Tibial artery (tissue), 4 donors: ENCODE measurements around the gene CALML3.

Source experiments
- DNase-seq, 2 donors: peaks; one replicate each; pipeline ENCODE4 v3.0.0-alpha.2; 2019
- H3K27ac ChIP-seq, 2 donors: fragments of 200-600 bp; sonication (generic) in 1 of 2; 1 replicate in 1 of 2; 2 replicates in 1 of 2; pipeline ENCODE4 v1.5.1; 2018 to 2019; ENCODE audit warnings: mild to moderate bottlenecking in 1 of 2
- H3K27me3 ChIP-seq, 2 donors: fragments of 200-600 bp; sonication (generic) in 1 of 2; one replicate each; pipeline versions ENCODE4 v1.5.1 to v1.6.0; 2016 to 2019
- H3K36me3 ChIP-seq, 3 donors: fragments of 200-600 bp; sonication (generic) in 2 of 3; one replicate each; pipeline ENCODE4 v1.5.1; 2016 to 2019; ENCODE audit warnings: mild to moderate bottlenecking in 2 of 3
- H3K4me1 ChIP-seq, 4 donors: fragments of 200-600 bp; sonication (generic) in 2 of 4; 1 replicate in 3 of 4; 2 replicates in 1 of 4; pipeline ENCODE4 v1.5.1; 2016 to 2019
- H3K4me3 ChIP-seq, 2 donors: fragments of 200-600 bp; sonication (generic) in 1 of 2; 1 replicate in 1 of 2; 2 replicates in 1 of 2; pipeline ENCODE4 v1.5.1; 2018 to 2019; ENCODE audit warnings: mild to moderate bottlenecking in 2 of 2
- H3K9me3 ChIP-seq, 3 donors: fragments of 200-600 bp; sonication (generic) in 1 of 3; one replicate each; pipeline ENCODE4 v1.5.1; 2016 to 2019
- CTCF ChIP-seq, 2 experiments: fragments of 200-600 bp in 1 of 2; fragments of 450-650 bp in 1 of 2; IDR thresholded peaks; one replicate each; pipeline ENCODE4 v1.5.1; 2017 to 2019; ENCODE audit warnings: antibody characterized with exemption in 2 of 2, mild to moderate bottlenecking in 1 of 2, moderate library complexity in 1 of 2
- intact Hi-C: fragments of 100-400 bp; cut with DNase I; formaldehyde crosslinking; loops from one replicate; pipeline ENCODE4 v1.15.0; 2023; ENCODE audit warnings: low total_unique reads

CALML3 gene

GRCh38 chr10:5528989-5529701, 4.4 kb downstream of the CALML3 start:
- Histone ChIP-seq H3K27me3 (no peaks in the 10 kb centered on the region), H3K4me3 (no peak overlapping the region), H3K36me3 (no peaks in the 10 kb centered on the region), H3K9me3 (no peaks in the 10 kb centered on the region), H3K4me1 (peaks cover 0 to 65% (median 37%) of the 10 kb centered on the region in 4 donors), H3K27ac (peak overlapping the region; percentile 69)
- intact Hi-C loops = loop anchor here (5.0 kb wide), 1 partner anchor 67 kb away; no protein-coding TSS in a partner anchor
- DNase-seq = peak; percentile 13 to 59
- no peak for TF ChIP-seq CTCF (IDR thresholded peaks at IDR 0.05)

- Histone ChIP-seq H3K4me1 (peaks cover 0 to 72% (median 44%) of the 10 kb centered on the region in 4 donors), H3K27ac (peak overlapping the region; percentile 69), H3K4me3 (no peak overlapping the region), H3K36me3 (no peaks in the 10 kb centered on the region), H3K9me3 (no peaks in the 10 kb centered on the region), H3K27me3 (no peaks in the 10 kb centered on the region)
- intact Hi-C loops = loop anchor here (5.0 kb wide), 2 partner anchors 68 to 83 kb away; no protein-coding TSS in a partner anchor
- DNase-seq = peak; percentile 14 to 60
- no peak for TF ChIP-seq CTCF (IDR thresholded peaks at IDR 0.05)
Measured at GRCh38 chr10:5529702-5530411, 5.1 kb downstream of the CALML3 start.

- no peaks in the 10 kb centered on the region for H3K27me3 ChIP-seq
- H3K27ac ChIP-seq = peak overlapping the region; percentile 69
- H3K4me1 ChIP-seq = peaks cover 0 to 74% (median 47%) of the 10 kb centered on the region in 4 donors
- no peak for TF ChIP-seq CTCF (IDR thresholded peaks at IDR 0.05)
- DNase-seq = peak; percentile 5 to 43
- no peak overlapping the region for H3K4me3 ChIP-seq
- H3K9me3 ChIP-seq = no peaks in the 10 kb centered on the region
- H3K36me3 ChIP-seq = no peaks in the 10 kb centered on the region
- intact Hi-C loops = loop anchor here (5.0 kb wide), 1 partner anchor 83 kb away; no protein-coding TSS in a partner anchor
Measured at GRCh38 chr10:5530412-5530806, 5.6 kb downstream of the CALML3 start.

- peak overlapping the region; percentile 69 for H3K27ac ChIP-seq
- no peak for TF ChIP-seq CTCF (IDR thresholded peaks at IDR 0.05)
- H3K4me1 ChIP-seq = peaks cover 0 to 74% (median 49%) of the 10 kb centered on the region in 4 donors
- peak; percentile 14 to 57 for DNase-seq
- H3K36me3 ChIP-seq = no peaks in the 10 kb centered on the region
- H3K9me3 ChIP-seq = no peaks in the 10 kb centered on the region
- no peak overlapping the region for H3K4me3 ChIP-seq
- no peaks in the 10 kb centered on the region for H3K27me3 ChIP-seq
- intact Hi-C loops = loop anchor here (5.0 kb wide), 1 partner anchor 84 kb away; no protein-coding TSS in a partner anchor
Measured at GRCh38 chr10:5530846-5531557, 6.2 kb downstream of the CALML3 start.

GRCh38 chr10:5531558-5532306, 7.0 kb downstream of the CALML3 start:
- peaks cover 0 to 81% (median 53%) of the 10 kb centered on the region in 4 donors for H3K4me1 ChIP-seq
- peak; percentile 16 to 60 for DNase-seq
- H3K4me3 ChIP-seq = no peak overlapping the region
- no peak for TF ChIP-seq CTCF (IDR thresholded peaks at IDR 0.05)
- H3K36me3 ChIP-seq = no peaks in the 10 kb centered on the region
- peak overlapping the region; percentile 69 for H3K27ac ChIP-seq
- intact Hi-C loops = loop anchor here (5.0 kb wide), 1 partner anchor 84 kb away; no protein-coding TSS in a partner anchor
- H3K9me3 ChIP-seq = no peaks in the 10 kb centered on the region
- H3K27me3 ChIP-seq = no peaks in the 10 kb centered on the region
